Panc1 (cell line): Measurements from ENCODE around the gene CNTRL. TPM values are rescaled to one million over a fixed set of nuclear protein-coding genes. Genes with fewer than 3 reads are reported as not detected.

Experiments
- ATAC-seq: fragments of 200-7000 bp; cut with Tn5 transposase; 2 replicates; pipeline ENCODE4 v1.9.1; 2020; ENCODE audit warnings: mild to moderate bottlenecking, moderate library complexity
- BruUV-seq: library from RNA; stranded (reverse); fragments of 400-500 nt; replicated peaks from 2 replicates; lab custom pipeline; 2021; lab: Mats Ljungman, UMichigan
- CTCF ChIA-PET: fragments of 300-600 bp; sonication (Branson Sonifier 250); formaldehyde crosslinking; loops from one replicate; lab custom pipeline; 2022; ENCODE audit warnings: antibody characterized with exemption; lab: Charles Lee
- POLR2A ChIA-PET: fragments of 300-600 bp; sonication (Branson Sonifier 250); formaldehyde crosslinking; loops from one replicate; lab custom pipeline; 2022; ENCODE audit warnings: antibody characterized with exemption; lab: Charles Lee
- DNase-seq: peaks from one replicate; pipeline ENCODE4 v3.0.0-alpha.2; 2010; ENCODE audit warnings: low read depth, low spot score
- H3K27ac ChIP-seq: 2 replicates; pipeline ENCODE4 v1.5.1; 2011; ENCODE audit warnings: mild to moderate bottlenecking, low read length, inconsistent platforms
- H3K27me3 ChIP-seq: fragments of 200-500 bp; sonication (Bioruptor generic); 2 replicates; pipeline ENCODE4 v1.6.0; 2014; ENCODE audit warnings: low read length, inconsistent platforms; ENCODE audit not compliant: control insufficient read depth, insufficient read depth
- H3K36me3 ChIP-seq: fragments of 200-500 bp; sonication (Bioruptor generic); 2 replicates; pipeline ENCODE4 v1.5.1; 2014; ENCODE audit warnings: inconsistent platforms, mild to moderate bottlenecking, low read length, moderate library complexity; ENCODE audit not compliant: control insufficient read depth, insufficient read depth
- H3K4me1 ChIP-seq: 2 replicates; pipeline ENCODE4 v1.5.1; 2011; ENCODE audit warnings: inconsistent platforms, mild to moderate bottlenecking, low read length, moderate library complexity; ENCODE audit not compliant: control insufficient read depth, insufficient read depth
- H3K4me3 ChIP-seq, 2 experiments: 2 replicates each; pipeline ENCODE4 v1.5.1; 2011 to 2012; ENCODE audit warnings: low read depth in 2 of 2, low read length in 2 of 2, mild to moderate bottlenecking in 2 of 2, inconsistent platforms in 1 of 2, moderate library complexity in 1 of 2
- H3K9me3 ChIP-seq: fragments of 200-500 bp; sonication (Bioruptor generic); 2 replicates; pipeline ENCODE4 v1.5.1; 2014; ENCODE audit warnings: low read depth, mild to moderate bottlenecking, inconsistent platforms, low read length, moderate library complexity; ENCODE audit not compliant: control insufficient read depth, insufficient read depth
- POLR2AphosphoS5 ChIP-seq: IDR thresholded peaks from 2 replicates; pipeline ENCODE4 v1.6.1; 2012; ENCODE audit warnings: mild to moderate bottlenecking, low read depth, low read length, moderate library complexity
- SIN3A ChIP-seq: IDR thresholded peaks from 2 replicates; pipeline ENCODE4 v1.6.1; 2012; ENCODE audit warnings: low read depth, mild to moderate bottlenecking, low read length, moderate library complexity, borderline replicate concordance; ENCODE audit not compliant: insufficient read depth
- TCF7L2 ChIP-seq: IDR thresholded peaks from 2 replicates; pipeline ENCODE4 v1.6.1; 2011; ENCODE audit warnings: mild to moderate bottlenecking, low read depth, low read length, inconsistent platforms
- in situ Hi-C: cut with HindIII; loops from 2 replicates; pipeline ENCODE4 v1.10.0; 2016; ENCODE audit warnings: low sequenced_read_pairs, low pct_unique_long_range_greater_than_20kb
- intact Hi-C: fragments of 100-400 bp; cut with micrococcal nuclease; formaldehyde crosslinking; loops from one replicate; pipeline ENCODE4 v1.10.0; 2022; ENCODE audit not compliant: unreplicated experiment
- total RNA-seq: library from RNA; stranded (reverse); gene quantifications from one replicate; pipeline ENCODE4 v1.2.1, GENCODE V29; 2021; ENCODE audit not compliant: unreplicated experiment
- TF ChIP-seq, protein P1 (sequence below), 2 experiments: IDR thresholded peaks; 2 replicates each; pipeline ENCODE4 v1.6.1; 2011 to 2012; ENCODE audit warnings: low read depth in 2 of 2, control low read depth in 1 of 2, low read length in 1 of 2, mild to moderate bottlenecking in 1 of 2, moderate library complexity in 1 of 2; ENCODE audit not compliant: insufficient read depth in 1 of 2
- TF ChIP-seq, protein P2 (sequence below): fragments of 450-650 bp; IDR thresholded peaks from 2 replicates; pipeline ENCODE4 v1.5.1; 2017; ENCODE audit warnings: mild to moderate bottlenecking

The CNTRL gene
- total RNA-seq, 1 experiment from 2014 or later = 11.5 TPM

DNA sequence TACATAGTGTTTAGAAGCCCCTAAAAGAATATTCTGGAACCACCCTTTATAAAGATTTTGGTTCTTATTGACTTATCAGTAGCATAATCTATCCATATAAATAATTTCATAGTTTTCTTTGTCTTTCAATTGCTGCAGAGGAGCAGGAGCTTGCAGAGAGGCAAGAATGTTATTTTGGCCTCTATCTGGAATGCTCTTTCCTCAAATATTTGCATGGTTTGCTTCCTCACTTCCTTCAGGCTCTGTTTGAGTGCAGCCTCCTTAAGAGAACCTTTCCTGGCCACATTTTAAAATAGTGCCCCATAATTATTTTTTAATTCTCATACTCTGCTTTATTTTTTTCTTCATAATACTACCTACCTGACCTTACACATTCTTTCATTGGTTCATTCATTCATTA lies 26.1 kb upstream of the CNTRL start:
- Histone ChIP-seq H3K4me3 (no peak overlapping the region), H3K4me1 (no peaks in the 10 kb centered on the region), H3K9me3 (no peaks in the 10 kb centered on the region), H3K36me3 (no peaks in the 10 kb centered on the region), H3K27me3 (no peaks in the 10 kb centered on the region), H3K27ac (no peak overlapping the region)
- no TSS peak for BruUV-seq
- intact Hi-C loops (no loop called here), in situ Hi-C loops (no loop called here)
- no peak for DNase-seq
- CTCF ChIA-PET = no interaction called here
- TF ChIP-seq, protein P1, sequence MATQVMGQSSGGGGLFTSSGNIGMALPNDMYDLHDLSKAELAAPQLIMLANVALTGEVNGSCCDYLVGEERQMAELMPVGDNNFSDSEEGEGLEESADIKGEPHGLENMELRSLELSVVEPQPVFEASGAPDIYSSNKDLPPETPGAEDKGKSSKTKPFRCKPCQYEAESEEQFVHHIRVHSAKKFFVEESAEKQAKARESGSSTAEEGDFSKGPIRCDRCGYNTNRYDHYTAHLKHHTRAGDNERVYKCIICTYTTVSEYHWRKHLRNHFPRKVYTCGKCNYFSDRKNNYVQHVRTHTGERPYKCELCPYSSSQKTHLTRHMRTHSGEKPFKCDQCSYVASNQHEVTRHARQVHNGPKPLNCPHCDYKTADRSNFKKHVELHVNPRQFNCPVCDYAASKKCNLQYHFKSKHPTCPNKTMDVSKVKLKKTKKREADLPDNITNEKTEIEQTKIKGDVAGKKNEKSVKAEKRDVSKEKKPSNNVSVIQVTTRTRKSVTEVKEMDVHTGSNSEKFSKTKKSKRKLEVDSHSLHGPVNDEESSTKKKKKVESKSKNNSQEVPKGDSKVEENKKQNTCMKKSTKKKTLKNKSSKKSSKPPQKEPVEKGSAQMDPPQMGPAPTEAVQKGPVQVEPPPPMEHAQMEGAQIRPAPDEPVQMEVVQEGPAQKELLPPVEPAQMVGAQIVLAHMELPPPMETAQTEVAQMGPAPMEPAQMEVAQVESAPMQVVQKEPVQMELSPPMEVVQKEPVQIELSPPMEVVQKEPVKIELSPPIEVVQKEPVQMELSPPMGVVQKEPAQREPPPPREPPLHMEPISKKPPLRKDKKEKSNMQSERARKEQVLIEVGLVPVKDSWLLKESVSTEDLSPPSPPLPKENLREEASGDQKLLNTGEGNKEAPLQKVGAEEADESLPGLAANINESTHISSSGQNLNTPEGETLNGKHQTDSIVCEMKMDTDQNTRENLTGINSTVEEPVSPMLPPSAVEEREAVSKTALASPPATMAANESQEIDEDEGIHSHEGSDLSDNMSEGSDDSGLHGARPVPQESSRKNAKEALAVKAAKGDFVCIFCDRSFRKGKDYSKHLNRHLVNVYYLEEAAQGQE (IDR thresholded peaks at IDR 0.05; ENCODE audit: insufficient read depth in 1 of 2, low read depth in 2 of 2, low read length in 1 of 2) = no peak
- TF ChIP-seq, protein P2, sequence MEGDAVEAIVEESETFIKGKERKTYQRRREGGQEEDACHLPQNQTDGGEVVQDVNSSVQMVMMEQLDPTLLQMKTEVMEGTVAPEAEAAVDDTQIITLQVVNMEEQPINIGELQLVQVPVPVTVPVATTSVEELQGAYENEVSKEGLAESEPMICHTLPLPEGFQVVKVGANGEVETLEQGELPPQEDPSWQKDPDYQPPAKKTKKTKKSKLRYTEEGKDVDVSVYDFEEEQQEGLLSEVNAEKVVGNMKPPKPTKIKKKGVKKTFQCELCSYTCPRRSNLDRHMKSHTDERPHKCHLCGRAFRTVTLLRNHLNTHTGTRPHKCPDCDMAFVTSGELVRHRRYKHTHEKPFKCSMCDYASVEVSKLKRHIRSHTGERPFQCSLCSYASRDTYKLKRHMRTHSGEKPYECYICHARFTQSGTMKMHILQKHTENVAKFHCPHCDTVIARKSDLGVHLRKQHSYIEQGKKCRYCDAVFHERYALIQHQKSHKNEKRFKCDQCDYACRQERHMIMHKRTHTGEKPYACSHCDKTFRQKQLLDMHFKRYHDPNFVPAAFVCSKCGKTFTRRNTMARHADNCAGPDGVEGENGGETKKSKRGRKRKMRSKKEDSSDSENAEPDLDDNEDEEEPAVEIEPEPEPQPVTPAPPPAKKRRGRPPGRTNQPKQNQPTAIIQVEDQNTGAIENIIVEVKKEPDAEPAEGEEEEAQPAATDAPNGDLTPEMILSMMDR = no peak
- TF ChIP-seq TCF7L2 = no peak
- TF ChIP-seq SIN3A = no peak
- TF ChIP-seq POLR2AphosphoS5 = no peak
- no peak for ATAC-seq
- POLR2A ChIA-PET = no interaction called here

DNA sequence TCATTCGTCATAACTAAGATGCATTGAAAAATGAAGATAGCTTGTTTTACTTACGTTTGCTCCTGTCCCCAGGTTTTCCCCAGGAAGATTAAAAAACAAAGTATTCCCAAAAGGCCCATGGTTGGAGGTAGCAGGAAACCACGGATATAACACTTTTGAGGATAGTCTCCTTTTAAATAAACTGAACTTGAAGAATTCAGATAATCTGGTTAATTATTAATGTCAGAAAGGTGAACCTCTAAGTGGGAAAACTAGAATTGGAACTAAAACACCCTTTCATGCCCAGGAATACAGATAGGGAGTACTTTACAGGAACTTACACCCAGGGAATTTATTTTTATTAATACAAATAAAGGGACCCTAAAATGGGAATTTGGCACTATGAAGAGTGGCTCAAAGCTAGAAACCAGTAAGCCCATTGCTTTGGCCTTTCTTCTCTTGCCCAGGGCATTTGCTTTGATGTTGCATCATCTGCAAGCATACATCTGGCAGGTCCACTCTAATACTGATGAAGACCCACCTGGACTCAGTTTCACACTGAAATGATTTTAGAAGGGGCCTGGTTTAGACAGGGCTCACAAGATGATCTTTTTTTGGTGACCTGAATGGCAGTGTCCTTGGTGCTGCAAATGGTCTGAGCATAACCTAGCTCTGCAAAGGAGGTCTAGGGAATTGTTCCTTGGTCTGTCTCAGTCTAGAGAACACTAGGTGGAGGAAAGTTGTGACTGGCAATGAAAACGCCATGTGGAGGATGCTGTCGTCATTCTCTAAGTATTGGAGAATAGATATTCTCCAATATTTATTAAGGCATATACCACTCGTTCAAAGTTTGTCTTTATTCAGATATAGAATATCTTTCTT lies 24.4 kb upstream of the CNTRL start, which contains the start of gene C5:
C5 (minus strand) TSS at position 148 of the 861 bp plus-strand sequence; CDS start at position 119, 29 bp downstream.
- no peaks in the 10 kb centered on the region for H3K36me3 ChIP-seq
- TF ChIP-seq, protein P1 (IDR thresholded peaks at IDR 0.05; ENCODE audit: insufficient read depth in 1 of 2, low read depth in 2 of 2, low read length in 1 of 2) = no peak
- TF ChIP-seq, protein P2 = no peak
- no peak for TF ChIP-seq TCF7L2
- TF ChIP-seq SIN3A = no peak
- TF ChIP-seq POLR2AphosphoS5 = no peak
- POLR2A ChIA-PET = no interaction called here
- H3K4me3 ChIP-seq = no peak within 1 kb of the TSS
- BruUV-seq = no TSS peak
- H3K27me3 ChIP-seq = no peaks in the 10 kb centered on the region
- no peak for ATAC-seq
- no peaks in the 10 kb centered on the region for H3K9me3 ChIP-seq
- CTCF ChIA-PET = interaction anchor here (0.7 kb wide), 1 partner anchor 107 kb away, joined by 3 read pairs; no protein-coding TSS in a partner anchor
- DNase-seq = no peak
- H3K4me1 ChIP-seq = no peaks in the 10 kb centered on the region
- intact Hi-C loops = no loop called here
- no peak within 1 kb of the TSS for H3K27ac ChIP-seq
- in situ Hi-C loops = no loop called here
